Stimulated activated naive CD8-positive, alpha-beta T cell treated with anti-CD3 and anti-CD28 coated beads, Interleukin-15, Interleukin-2, amounts not matched to agents 100 ng/mL and 50 ng/mL, for 24 hours (primary cell): ENCODE measurements around the gene PAXIP1.

ENCODE experiments used
- H3K27ac Mint-ChIP-seq: one replicate; pipeline ENCODE4 v1.8.0; 2021; ENCODE audit warnings: mild to moderate bottlenecking, mixed read lengths
- H3K27me3 Mint-ChIP-seq: one replicate; pipeline ENCODE4 v1.8.0; 2021; ENCODE audit warnings: mixed read lengths
- H3K36me3 Mint-ChIP-seq: one replicate; pipeline ENCODE4 v1.8.0; 2021; ENCODE audit warnings: low read depth, mixed read lengths
- H3K4me1 Mint-ChIP-seq: one replicate; pipeline ENCODE4 v1.8.0; 2021; ENCODE audit warnings: low read depth, mixed read lengths
- H3K4me3 Mint-ChIP-seq: one replicate; pipeline ENCODE4 v1.8.0; 2021; ENCODE audit warnings: mild to moderate bottlenecking, mixed read lengths
- H3K9me3 Mint-ChIP-seq: one replicate; pipeline ENCODE4 v1.8.0; 2021; ENCODE audit warnings: mixed read lengths

The PAXIP1 gene

GRCh38 chr7:154978017-154978416, 24.9 kb downstream of the PAXIP1 start:
- Mint-ChIP-seq H3K27ac (no peak overlapping the region), H3K36me3 (peaks cover 58% of the 10 kb centered on the region), H3K4me3 (no peak overlapping the region), H3K9me3 (no peaks in the 10 kb centered on the region), H3K27me3 (no peaks in the 10 kb centered on the region), H3K4me1 (peaks cover 5% of the 10 kb centered on the region)

- Mint-ChIP-seq H3K9me3 (no peaks in the 10 kb centered on the region), H3K36me3 (peaks cover 64% of the 10 kb centered on the region), H3K4me3 (no peak overlapping the region), H3K4me1 (peaks cover 5% of the 10 kb centered on the region), H3K27me3 (no peaks in the 10 kb centered on the region), H3K27ac (no peak overlapping the region)
Measured at GRCh38 chr7:154977250-154977649, 25.7 kb downstream of the PAXIP1 start.

GRCh38 chr7:154976844-154977243, 26.1 kb downstream of the PAXIP1 start:
- Mint-ChIP-seq H3K27me3 (no peaks in the 10 kb centered on the region), H3K4me1 (peaks cover 6% of the 10 kb centered on the region), H3K27ac (no peak overlapping the region)

GRCh38 chr7:154975984-154976383, 26.9 kb downstream of the PAXIP1 start:
- Mint-ChIP-seq H3K9me3 (no peaks in the 10 kb centered on the region), H3K27ac (no peak overlapping the region), H3K36me3 (peaks cover 71% of the 10 kb centered on the region), H3K27me3 (no peaks in the 10 kb centered on the region), H3K4me3 (no peak overlapping the region), H3K4me1 (peaks cover 8% of the 10 kb centered on the region)

More at GRCh38 chr7:154976844-154977243, 26.1 kb downstream of the PAXIP1 start:
- Mint-ChIP-seq H3K36me3 (peaks cover 65% of the 10 kb centered on the region), H3K4me3 (no peak overlapping the region), H3K9me3 (no peaks in the 10 kb centered on the region)

GRCh38 chr7:154973381-154973780, 29.5 kb downstream of the PAXIP1 start:
- Mint-ChIP-seq H3K36me3 (peaks cover 72% of the 10 kb centered on the region), H3K27me3 (no peaks in the 10 kb centered on the region), H3K4me1 (peaks cover 8% of the 10 kb centered on the region), H3K4me3 (no peak overlapping the region), H3K9me3 (no peaks in the 10 kb centered on the region), H3K27ac (no peak overlapping the region)

GRCh38 chr7:154968336-154969001, 34.5 kb downstream of the PAXIP1 start:
- H3K27me3 Mint-ChIP-seq = no peaks in the 10 kb centered on the region
- no peaks in the 10 kb centered on the region for H3K9me3 Mint-ChIP-seq
- H3K36me3 Mint-ChIP-seq = peaks cover 73% of the 10 kb centered on the region
- peaks cover 2% of the 10 kb centered on the region for H3K4me1 Mint-ChIP-seq
- H3K4me3 Mint-ChIP-seq = no peak overlapping the region
- no peak overlapping the region for H3K27ac Mint-ChIP-seq

- peaks cover 2% of the 10 kb centered on the region for H3K4me1 Mint-ChIP-seq
- H3K4me3 Mint-ChIP-seq = no peak overlapping the region
- no peaks in the 10 kb centered on the region for H3K9me3 Mint-ChIP-seq
- H3K27ac Mint-ChIP-seq = no peak overlapping the region
- H3K36me3 Mint-ChIP-seq = peaks cover 73% of the 10 kb centered on the region
- H3K27me3 Mint-ChIP-seq = no peaks in the 10 kb centered on the region
Measured at GRCh38 chr7:154967401-154967955, 35.4 kb downstream of the PAXIP1 start.

- Mint-ChIP-seq H3K4me1 (no peaks in the 10 kb centered on the region), H3K27ac (no peak overlapping the region), H3K27me3 (no peaks in the 10 kb centered on the region), H3K9me3 (no peaks in the 10 kb centered on the region), H3K36me3 (peaks cover 81% of the 10 kb centered on the region), H3K4me3 (no peak overlapping the region)
Measured at GRCh38 chr7:154965014-154965413, 37.9 kb downstream of the PAXIP1 start.

GRCh38 chr7:154960063-154960790, 42.7 kb downstream of the PAXIP1 start:
- peaks cover 74% of the 10 kb centered on the region for H3K36me3 Mint-ChIP-seq
- H3K27me3 Mint-ChIP-seq = no peaks in the 10 kb centered on the region
- H3K4me1 Mint-ChIP-seq = no peaks in the 10 kb centered on the region
- H3K9me3 Mint-ChIP-seq = no peaks in the 10 kb centered on the region
- H3K4me3 Mint-ChIP-seq = no peak overlapping the region
- H3K27ac Mint-ChIP-seq = no peak overlapping the region

GRCh38 chr7:154956427-154956826, 46.5 kb downstream of the PAXIP1 start:
- Mint-ChIP-seq H3K4me3 (no peak overlapping the region), H3K9me3 (no peaks in the 10 kb centered on the region), H3K27me3 (no peaks in the 10 kb centered on the region), H3K4me1 (no peaks in the 10 kb centered on the region), H3K27ac (no peak overlapping the region), H3K36me3 (peaks cover 73% of the 10 kb centered on the region)

- Mint-ChIP-seq H3K27me3 (no peaks in the 10 kb centered on the region), H3K27ac (no peak overlapping the region), H3K4me1 (no peaks in the 10 kb centered on the region), H3K4me3 (no peak overlapping the region), H3K9me3 (no peaks in the 10 kb centered on the region), H3K36me3 (peaks cover 75% of the 10 kb centered on the region)
Measured at GRCh38 chr7:154953006-154953684, 49.8 kb downstream of the PAXIP1 start.

- Mint-ChIP-seq H3K4me1 (no peaks in the 10 kb centered on the region), H3K4me3 (no peak overlapping the region), H3K27me3 (no peaks in the 10 kb centered on the region), H3K9me3 (no peaks in the 10 kb centered on the region), H3K27ac (no peak overlapping the region), H3K36me3 (peaks cover 71% of the 10 kb centered on the region)
Measured at GRCh38 chr7:154950960-154951359, 52.0 kb downstream of the PAXIP1 start.

- no peaks in the 10 kb centered on the region for H3K27me3 Mint-ChIP-seq
- no peaks in the 10 kb centered on the region for H3K9me3 Mint-ChIP-seq
- peak overlapping the region; percentile 22 for H3K27ac Mint-ChIP-seq
- no peaks in the 10 kb centered on the region for H3K4me1 Mint-ChIP-seq
- no peak overlapping the region for H3K4me3 Mint-ChIP-seq
- H3K36me3 Mint-ChIP-seq = peaks cover 66% of the 10 kb centered on the region
Measured at GRCh38 chr7:154947604-154948003, 55.3 kb downstream of the PAXIP1 start.

GRCh38 chr7:154946166-154946565, 56.8 kb downstream of the PAXIP1 start:
- Mint-ChIP-seq H3K9me3 (no peaks in the 10 kb centered on the region), H3K27me3 (no peaks in the 10 kb centered on the region), H3K27ac (no peak overlapping the region), H3K36me3 (peaks cover 58% of the 10 kb centered on the region), H3K4me1 (no peaks in the 10 kb centered on the region), H3K4me3 (no peak overlapping the region)

- Mint-ChIP-seq H3K27ac (no peak overlapping the region), H3K4me1 (no peaks in the 10 kb centered on the region), H3K4me3 (no peak overlapping the region), H3K27me3 (no peaks in the 10 kb centered on the region), H3K9me3 (no peaks in the 10 kb centered on the region), H3K36me3 (peaks cover 40% of the 10 kb centered on the region)
Measured at GRCh38 chr7:154943906-154944305, 59.0 kb downstream of the PAXIP1 start.
